Mammary epithelial cell (primary cell): ENCODE measurements around the gene GDI1.

ENCODE experiments used
- EZH2 ChIP-seq: IDR thresholded peaks from 2 replicates; pipeline ENCODE4 v1.6.1; 2012; ENCODE audit warnings: low read length, inconsistent platforms, borderline replicate concordance
- TF ChIP-seq, protein P1 (sequence below), 2 donors: IDR thresholded peaks in 1 of 2; conservative IDR thresholded peaks in 1 of 2; 2 replicates each; pipeline ENCODE4 v1.5.1; 2011 to 2012; ENCODE audit warnings: inconsistent platforms in 2 of 2, low read length in 2 of 2, mild to moderate bottlenecking in 2 of 2, control low read depth in 1 of 2, low read depth in 1 of 2; ENCODE audit not compliant: insufficient read depth in 1 of 2; ENCODE audit errors: extremely low read depth in 1 of 2

DNA sequence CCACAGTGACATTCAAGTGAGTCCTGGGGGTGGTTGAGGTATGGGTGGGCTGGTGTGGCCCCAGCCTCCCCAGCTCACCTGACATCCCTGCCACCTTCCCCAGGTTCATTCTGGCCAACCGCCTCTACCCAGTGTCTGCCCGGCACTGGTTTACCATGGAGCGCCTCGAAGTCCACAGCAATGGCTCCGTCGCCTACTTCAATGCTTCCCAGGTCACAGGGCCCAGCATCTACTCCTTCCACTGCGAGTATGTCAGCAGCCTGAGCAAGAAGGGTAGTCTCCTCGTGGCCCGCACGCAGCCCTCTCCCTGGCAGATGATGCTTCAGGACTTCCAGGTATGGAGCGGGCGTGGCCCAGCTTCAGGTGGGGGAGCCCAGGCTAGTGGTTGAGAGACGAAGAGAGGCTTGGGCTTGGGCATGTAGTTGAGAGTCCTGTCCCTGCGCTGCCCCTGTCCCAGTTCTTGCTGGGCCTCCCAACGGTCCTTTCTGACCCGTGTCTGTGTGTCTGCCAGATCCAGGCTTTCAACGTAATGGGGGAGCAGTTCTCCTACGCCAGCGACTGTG lies 1.7 kb upstream of the GDI1 start:
- TF ChIP-seq, protein P1, sequence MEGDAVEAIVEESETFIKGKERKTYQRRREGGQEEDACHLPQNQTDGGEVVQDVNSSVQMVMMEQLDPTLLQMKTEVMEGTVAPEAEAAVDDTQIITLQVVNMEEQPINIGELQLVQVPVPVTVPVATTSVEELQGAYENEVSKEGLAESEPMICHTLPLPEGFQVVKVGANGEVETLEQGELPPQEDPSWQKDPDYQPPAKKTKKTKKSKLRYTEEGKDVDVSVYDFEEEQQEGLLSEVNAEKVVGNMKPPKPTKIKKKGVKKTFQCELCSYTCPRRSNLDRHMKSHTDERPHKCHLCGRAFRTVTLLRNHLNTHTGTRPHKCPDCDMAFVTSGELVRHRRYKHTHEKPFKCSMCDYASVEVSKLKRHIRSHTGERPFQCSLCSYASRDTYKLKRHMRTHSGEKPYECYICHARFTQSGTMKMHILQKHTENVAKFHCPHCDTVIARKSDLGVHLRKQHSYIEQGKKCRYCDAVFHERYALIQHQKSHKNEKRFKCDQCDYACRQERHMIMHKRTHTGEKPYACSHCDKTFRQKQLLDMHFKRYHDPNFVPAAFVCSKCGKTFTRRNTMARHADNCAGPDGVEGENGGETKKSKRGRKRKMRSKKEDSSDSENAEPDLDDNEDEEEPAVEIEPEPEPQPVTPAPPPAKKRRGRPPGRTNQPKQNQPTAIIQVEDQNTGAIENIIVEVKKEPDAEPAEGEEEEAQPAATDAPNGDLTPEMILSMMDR (conservative IDR thresholded peaks at IDR 0.05 in 1 of 2, IDR thresholded peaks at IDR 0.05 in 1 of 2; ENCODE audit: extremely low read depth in 1 of 2, insufficient read depth in 1 of 2, low read depth in 1 of 2, low read length in 2 of 2), result no peak
- no peak for TF ChIP-seq EZH2
